ENCODE measurements around the gene ADAMTSL1. TPM values are rescaled to one million over a fixed set of nuclear protein-coding genes. Genes with fewer than 3 reads are reported as not detected.

The ADAMTSL1 gene
- total RNA-seq, 1 experiment from 2014 or later: 2.2 TPM

GRCh38 chr9:18888290-18888689 is 414.3 kb downstream of the ADAMTSL1 start:
- DNase-seq (ENCODE audit: low read depth): no peak

- DNase-seq (ENCODE audit: low read depth): no peak
Measured at GRCh38 chr9:18889550-18889949, 415.6 kb downstream of the ADAMTSL1 start.

- DNase-seq (ENCODE audit: low read depth): peak; percentile 28
Measured at GRCh38 chr9:18890372-18890771, 416.4 kb downstream of the ADAMTSL1 start.

- no peak for DNase-seq (ENCODE audit: low read depth)
Measured at GRCh38 chr9:18891946-18892670, 418.2 kb downstream of the ADAMTSL1 start.

GRCh38 chr9:18893046-18893445 is 419.1 kb downstream of the ADAMTSL1 start:
- DNase-seq (ENCODE audit: low read depth): no peak

GRCh38 chr9:18893491-18893890 is 419.5 kb downstream of the ADAMTSL1 start:
- DNase-seq (ENCODE audit: low read depth): no peak

GRCh38 chr9:18896004-18896403 is 422.1 kb downstream of the ADAMTSL1 start:
- DNase-seq (ENCODE audit: low read depth): no peak

GRCh38 chr9:18896531-18897179 is 422.7 kb downstream of the ADAMTSL1 start:
- peak; percentile 35 for DNase-seq (ENCODE audit: low read depth)

GRCh38 chr9:18903450-18903849 is 429.5 kb downstream of the ADAMTSL1 start:
- DNase-seq (ENCODE audit: low read depth): no peak

- peak; percentile 81 for DNase-seq (ENCODE audit: low read depth)
Measured at GRCh38 chr9:18905028-18905882, 431.3 kb downstream of the ADAMTSL1 start.

GRCh38 chr9:18905883-18906629 is 432.1 kb downstream of the ADAMTSL1 start:
- peak; percentile 74 for DNase-seq (ENCODE audit: low read depth)

GRCh38 chr9:18906656-18907395 is 432.9 kb downstream of the ADAMTSL1 start:
- DNase-seq (ENCODE audit: low read depth): peak; percentile 76

- DNase-seq (ENCODE audit: low read depth): no peak
Measured at GRCh38 chr9:18907927-18908625, 434.1 kb downstream of the ADAMTSL1 start.

- no peak for DNase-seq (ENCODE audit: low read depth)
Measured at GRCh38 chr9:18909140-18910018, 435.4 kb downstream of the ADAMTSL1 start.

GRCh38 chr9:18910435-18910834 is 436.5 kb downstream of the ADAMTSL1 start:
- no peak for DNase-seq (ENCODE audit: low read depth)

GRCh38 chr9:18910916-18911315 is 437.0 kb downstream of the ADAMTSL1 start:
- DNase-seq (ENCODE audit: low read depth): no peak

GRCh38 chr9:18911714-18912342 is 437.9 kb downstream of the ADAMTSL1 start:
- DNase-seq (ENCODE audit: low read depth): no peak
